GM06990 (cell line): Measurements from ENCODE around the gene GNAL.

Experiments
- DNase-seq: peaks from one replicate; pipeline ENCODE4 v3.0.0-alpha.2; 2011; ENCODE audit not compliant: insufficient read length; ENCODE audit errors: extremely low read depth
- H3K27me3 ChIP-seq: replicated peaks from 2 replicates; pipeline ENCODE4 v1.6.0; 2011; ENCODE audit warnings: low read length; ENCODE audit not compliant: control insufficient read depth, insufficient read depth
- H3K36me3 ChIP-seq: 2 replicates; pipeline ENCODE4 v1.5.1; 2011; ENCODE audit warnings: low read length; ENCODE audit not compliant: control insufficient read depth, insufficient read depth
- H3K4me3 ChIP-seq: replicated peaks from 2 replicates; pipeline ENCODE4 v1.5.1; 2011; ENCODE audit warnings: low read depth, mild to moderate bottlenecking, control low read depth, low read length
- TF ChIP-seq, protein P1 (sequence below): IDR thresholded peaks from 2 replicates; pipeline ENCODE4 v1.5.1; 2011; ENCODE audit warnings: low read length, control low read depth, mild to moderate bottlenecking, inconsistent platforms; ENCODE audit not compliant: insufficient read depth, poor library complexity, severe bottlenecking

The GNAL gene

DNA sequence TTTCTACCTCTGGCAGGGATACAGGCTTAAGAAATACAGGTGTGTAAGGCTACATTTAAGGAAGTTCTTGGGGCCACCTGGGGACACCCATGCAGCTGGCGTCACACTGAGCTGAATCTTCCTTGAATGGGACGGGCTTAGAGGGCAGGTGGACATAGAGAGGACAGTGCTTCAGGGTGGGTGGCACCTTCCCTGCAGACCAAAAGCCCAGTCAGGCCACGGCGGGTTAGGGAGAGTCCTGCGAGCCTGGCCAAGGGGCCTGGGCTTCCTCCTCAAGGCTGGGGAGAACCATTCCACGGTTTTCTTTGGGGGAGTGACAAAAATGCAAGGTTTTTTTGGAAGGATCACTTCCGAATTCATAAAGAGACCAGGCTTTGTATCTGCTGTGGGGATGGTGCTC is 73.4 kb downstream of the GNAL start:
- no peak for DNase-seq
- no peaks in the 10 kb centered on the region for H3K36me3 ChIP-seq
- H3K4me3 ChIP-seq: no peak overlapping the region
- TF ChIP-seq, protein P1, sequence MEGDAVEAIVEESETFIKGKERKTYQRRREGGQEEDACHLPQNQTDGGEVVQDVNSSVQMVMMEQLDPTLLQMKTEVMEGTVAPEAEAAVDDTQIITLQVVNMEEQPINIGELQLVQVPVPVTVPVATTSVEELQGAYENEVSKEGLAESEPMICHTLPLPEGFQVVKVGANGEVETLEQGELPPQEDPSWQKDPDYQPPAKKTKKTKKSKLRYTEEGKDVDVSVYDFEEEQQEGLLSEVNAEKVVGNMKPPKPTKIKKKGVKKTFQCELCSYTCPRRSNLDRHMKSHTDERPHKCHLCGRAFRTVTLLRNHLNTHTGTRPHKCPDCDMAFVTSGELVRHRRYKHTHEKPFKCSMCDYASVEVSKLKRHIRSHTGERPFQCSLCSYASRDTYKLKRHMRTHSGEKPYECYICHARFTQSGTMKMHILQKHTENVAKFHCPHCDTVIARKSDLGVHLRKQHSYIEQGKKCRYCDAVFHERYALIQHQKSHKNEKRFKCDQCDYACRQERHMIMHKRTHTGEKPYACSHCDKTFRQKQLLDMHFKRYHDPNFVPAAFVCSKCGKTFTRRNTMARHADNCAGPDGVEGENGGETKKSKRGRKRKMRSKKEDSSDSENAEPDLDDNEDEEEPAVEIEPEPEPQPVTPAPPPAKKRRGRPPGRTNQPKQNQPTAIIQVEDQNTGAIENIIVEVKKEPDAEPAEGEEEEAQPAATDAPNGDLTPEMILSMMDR: no peak
- H3K27me3 ChIP-seq: no peaks in the 10 kb centered on the region; the same call in 1 of the 2 replicates

DNA sequence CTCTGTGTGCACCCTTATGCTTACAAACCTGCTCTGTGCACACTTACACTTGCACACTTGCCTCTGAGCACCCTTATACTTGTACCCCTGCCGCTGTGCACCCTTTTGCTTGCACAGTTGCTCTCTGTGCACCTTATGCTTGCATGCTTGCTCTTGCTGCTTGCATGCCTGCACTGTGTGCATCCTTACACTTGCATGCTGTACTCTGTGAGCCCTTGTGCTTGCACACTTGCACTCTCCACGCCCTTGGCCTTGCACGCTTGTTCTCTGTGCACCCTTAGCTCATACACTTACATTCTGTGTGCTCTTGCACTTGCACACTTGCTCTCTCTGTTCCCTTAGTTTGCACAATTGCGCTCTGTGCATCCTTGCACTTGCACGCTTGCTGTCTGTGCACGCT is 78.3 kb downstream of the GNAL start:
- Histone ChIP-seq H3K4me3 (no peak overlapping the region), H3K36me3 (no peaks in the 10 kb centered on the region), H3K27me3 (no peaks in the 10 kb centered on the region)
- TF ChIP-seq, protein P1: no peak
- no peak for DNase-seq

DNA sequence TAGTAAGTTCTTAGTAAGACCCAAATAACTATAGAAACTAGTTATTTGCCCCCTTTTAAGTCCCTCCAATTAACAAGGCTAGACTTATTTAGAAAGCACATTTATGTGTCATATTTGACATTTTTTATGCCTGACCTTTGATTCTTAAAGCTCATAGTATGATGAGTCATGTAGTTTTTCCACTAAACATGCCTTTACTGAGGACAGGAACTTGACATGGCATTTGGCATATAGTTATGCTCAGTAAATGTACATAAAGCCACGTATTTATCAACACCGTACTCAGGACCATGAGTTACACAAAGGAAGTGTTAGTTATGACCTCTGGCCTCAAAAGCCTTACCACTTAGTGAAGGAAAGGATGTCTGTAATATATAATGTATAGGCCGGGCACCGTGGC is 78.9 kb downstream of the GNAL start:
- Histone ChIP-seq H3K36me3 (no peaks in the 10 kb centered on the region), H3K4me3 (no peak overlapping the region), H3K27me3 (no peaks in the 10 kb centered on the region; the same call in 1 of the 2 replicates)
- TF ChIP-seq, protein P1: no peak
- DNase-seq: no peak

DNA sequence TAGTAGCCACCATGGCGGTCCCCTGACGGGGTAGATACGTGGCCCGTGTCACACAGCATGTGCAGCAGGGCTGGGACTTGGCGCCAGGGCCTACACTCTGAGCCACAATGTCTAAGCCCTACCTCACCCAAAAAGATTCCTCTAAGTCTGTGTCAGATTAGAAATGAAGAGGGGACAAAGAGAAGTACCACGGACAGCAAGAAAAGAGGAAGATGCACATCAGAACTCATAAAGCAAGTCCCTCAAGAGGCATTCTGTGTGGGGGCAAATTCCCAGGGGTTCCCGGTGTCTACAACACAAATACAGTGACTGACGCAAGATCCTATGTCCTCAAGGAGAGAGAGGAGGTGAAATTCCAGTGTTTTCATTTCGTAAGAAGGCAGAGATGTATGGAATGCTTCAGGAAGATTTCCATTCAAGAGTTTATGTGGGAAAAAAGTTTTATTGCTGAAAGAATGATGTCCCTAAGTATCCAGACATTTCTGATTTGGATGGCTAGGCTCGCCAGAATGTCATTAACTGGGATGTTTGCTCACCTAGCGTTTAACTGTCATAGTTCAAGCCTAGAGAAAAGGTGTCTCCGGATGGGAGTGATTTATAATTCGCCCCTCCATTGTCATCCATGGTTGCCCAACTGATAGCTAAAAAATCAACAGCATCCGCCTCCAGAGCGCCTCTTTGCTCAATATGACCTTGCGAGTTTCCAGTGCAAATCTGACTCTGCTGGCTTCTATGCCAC is 86.5 kb downstream of the GNAL start:
- Histone ChIP-seq H3K27me3 (no peaks in the 10 kb centered on the region; the same call in 1 of the 2 replicates), H3K36me3 (no peaks in the 10 kb centered on the region), H3K4me3 (no peak overlapping the region)
- TF ChIP-seq, protein P1: no peak
- no peak for DNase-seq

DNA sequence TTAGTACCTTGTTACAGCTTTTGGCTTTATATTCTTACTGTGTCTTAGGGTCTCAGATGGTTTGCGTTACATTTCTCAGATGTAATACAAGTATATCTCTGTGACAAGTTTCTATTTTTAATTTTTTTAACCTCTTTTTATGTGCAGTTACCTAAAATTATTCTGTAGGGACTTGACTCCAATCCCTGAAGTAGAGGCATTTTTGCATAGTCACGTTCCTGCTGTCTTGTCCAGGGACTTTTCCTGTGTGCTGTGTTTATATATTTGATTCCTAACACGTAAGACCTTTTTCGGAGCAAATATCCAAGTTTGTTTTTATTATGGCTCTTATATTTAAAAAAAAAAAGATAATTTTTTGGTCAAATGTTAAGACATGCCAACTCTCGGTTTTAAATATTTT is 91.0 kb downstream of the GNAL start:
- TF ChIP-seq, protein P1: no peak
- H3K4me3 ChIP-seq: no peak overlapping the region

DNA sequence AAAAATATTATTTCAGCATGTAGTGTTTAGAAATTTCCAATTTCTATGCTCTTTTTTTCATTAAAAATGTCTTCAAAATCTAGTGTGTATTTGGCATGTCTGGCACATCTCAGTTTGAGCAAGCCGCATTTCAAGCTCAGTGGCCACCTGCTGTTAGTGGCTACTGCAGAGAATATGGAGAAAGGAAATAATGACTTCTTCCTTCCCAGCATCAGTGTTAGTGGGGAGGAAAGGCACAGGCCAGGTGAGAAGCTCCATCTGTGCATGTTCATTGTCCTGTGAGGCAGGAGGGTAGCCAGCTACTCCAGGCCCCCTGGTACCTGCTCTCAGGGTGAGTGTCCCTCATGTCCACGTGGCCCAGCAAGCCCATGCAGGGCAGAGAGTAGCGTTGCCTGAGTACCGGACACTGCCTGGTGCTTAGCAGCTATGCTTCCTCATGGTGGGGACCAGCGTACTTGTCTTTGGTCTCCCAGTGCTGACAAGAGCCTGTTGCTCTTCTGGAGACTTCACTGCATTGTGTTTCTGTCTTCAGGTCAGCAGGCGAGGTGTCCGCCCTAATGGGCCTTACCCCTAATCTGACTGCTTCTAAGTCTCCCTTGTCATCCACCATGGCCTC is 94.8 kb downstream of the GNAL start:
- Histone ChIP-seq H3K27me3 (no peaks in the 10 kb centered on the region; the same call in 1 of the 2 replicates), H3K4me3 (no peak overlapping the region), H3K36me3 (no peaks in the 10 kb centered on the region)
- TF ChIP-seq, protein P1: no peak
- no peak for DNase-seq

More for the DNA sequence above, 91.0 kb downstream of the GNAL start:
- DNase-seq: no peak
- H3K27me3 ChIP-seq: no peaks in the 10 kb centered on the region; the same call in 1 of the 2 replicates
- no peaks in the 10 kb centered on the region for H3K36me3 ChIP-seq
